ENCODE data around the gene RBMS1. TPM values are rescaled to one million over a fixed set of nuclear protein-coding genes. Genes with fewer than 3 reads are reported as not detected.
"Not testable (repeated sequence)": the region's sequence is repeated elsewhere in the genome, so short reads cannot be mapped to it uniquely, and the experiment has no call there.

RBMS1 gene
- total and polyA plus RNA-seq, 8 donors: 91.7 to 133 (median 119) TPM

- intact Hi-C loops (cut with DNase I): no loop called here
- ATAC-seq: peak; percentile 33
These were observed 122.2 kb downstream of the RBMS1 start for GRCh38 chr2:160371251-160372009.

GRCh38 chr2:160368988-160369930 is 124.3 kb downstream of the RBMS1 start:
- Histone ChIP-seq H3K27me3 (no peaks in the 10 kb centered on the region), H3K27ac (peak overlapping the region; percentile 21 to 88), H3K9me3 (no peaks in the 10 kb centered on the region), H3K36me3 (peaks cover 0 to 20% of the 10 kb centered on the region in 2 donors), H3K4me3 (no peak overlapping the region), H3K4me1 (peaks cover 52 to 100% of the 10 kb centered on the region in 2 donors)
- DNase-seq (no peak), ATAC-seq (peak; percentile 43)
- intact Hi-C loops (cut with DNase I): no loop called here
- TF ChIP-seq, protein P1, sequence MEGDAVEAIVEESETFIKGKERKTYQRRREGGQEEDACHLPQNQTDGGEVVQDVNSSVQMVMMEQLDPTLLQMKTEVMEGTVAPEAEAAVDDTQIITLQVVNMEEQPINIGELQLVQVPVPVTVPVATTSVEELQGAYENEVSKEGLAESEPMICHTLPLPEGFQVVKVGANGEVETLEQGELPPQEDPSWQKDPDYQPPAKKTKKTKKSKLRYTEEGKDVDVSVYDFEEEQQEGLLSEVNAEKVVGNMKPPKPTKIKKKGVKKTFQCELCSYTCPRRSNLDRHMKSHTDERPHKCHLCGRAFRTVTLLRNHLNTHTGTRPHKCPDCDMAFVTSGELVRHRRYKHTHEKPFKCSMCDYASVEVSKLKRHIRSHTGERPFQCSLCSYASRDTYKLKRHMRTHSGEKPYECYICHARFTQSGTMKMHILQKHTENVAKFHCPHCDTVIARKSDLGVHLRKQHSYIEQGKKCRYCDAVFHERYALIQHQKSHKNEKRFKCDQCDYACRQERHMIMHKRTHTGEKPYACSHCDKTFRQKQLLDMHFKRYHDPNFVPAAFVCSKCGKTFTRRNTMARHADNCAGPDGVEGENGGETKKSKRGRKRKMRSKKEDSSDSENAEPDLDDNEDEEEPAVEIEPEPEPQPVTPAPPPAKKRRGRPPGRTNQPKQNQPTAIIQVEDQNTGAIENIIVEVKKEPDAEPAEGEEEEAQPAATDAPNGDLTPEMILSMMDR (IDR thresholded peaks at IDR 0.05): no peak

More at GRCh38 chr2:160371251-160372009, 122.2 kb downstream of the RBMS1 start:
- no peaks in the 10 kb centered on the region for H3K9me3 ChIP-seq
- H3K36me3 ChIP-seq: peaks cover 0 to 5% of the 10 kb centered on the region in 2 donors
- DNase-seq: no peak
- H3K4me3 ChIP-seq: no peak overlapping the region
- TF ChIP-seq, protein P1 (IDR thresholded peaks at IDR 0.05): no peak
- no peaks in the 10 kb centered on the region for H3K27me3 ChIP-seq
- peak overlapping the region; percentile 60 to 88 for H3K27ac ChIP-seq
- H3K4me1 ChIP-seq: peaks cover 61 to 100% of the 10 kb centered on the region in 2 donors

DNA sequence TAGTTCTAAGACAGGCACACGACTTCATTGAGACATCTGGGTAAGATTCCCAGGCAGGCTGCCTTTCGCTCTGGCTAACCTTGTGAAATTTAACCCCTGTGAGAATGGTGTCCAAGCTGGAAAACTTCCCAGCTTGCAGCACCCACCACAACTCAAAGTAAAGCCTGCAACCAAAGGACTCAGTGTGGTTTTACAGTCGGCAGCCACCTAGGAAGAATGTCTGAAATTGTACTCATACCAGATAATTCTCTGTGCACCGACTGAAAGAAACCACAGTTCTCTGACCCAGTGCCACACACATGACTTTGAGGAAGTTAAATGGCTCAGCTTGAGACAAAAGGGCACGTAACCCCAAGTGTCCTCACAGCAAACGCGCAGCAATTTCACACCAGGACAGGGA is 125.7 kb downstream of the RBMS1 start:
- no peaks in the 10 kb centered on the region for H3K27me3 ChIP-seq
- peak overlapping the region; percentile 37 to 88 for H3K27ac ChIP-seq
- H3K36me3 ChIP-seq: peaks cover 0 to 20% of the 10 kb centered on the region in 2 donors
- peak; percentile 47 for ATAC-seq
- no peaks in the 10 kb centered on the region for H3K9me3 ChIP-seq
- H3K4me3 ChIP-seq: no peak overlapping the region
- TF ChIP-seq, protein P1 (IDR thresholded peaks at IDR 0.05): no peak
- intact Hi-C loops (cut with DNase I): no loop called here
- peaks cover 49 to 100% of the 10 kb centered on the region in 2 donors for H3K4me1 ChIP-seq
- no peak for DNase-seq

- peak overlapping the region; percentile 37 to 88 for H3K27ac ChIP-seq
- H3K27me3 ChIP-seq; ATAC-seq; H3K4me3 ChIP-seq; DNase-seq; intact Hi-C loops (cut with DNase I); H3K9me3 ChIP-seq: not testable (repeated sequence)
- peaks cover 49 to 100% of the 10 kb centered on the region in 2 donors for H3K4me1 ChIP-seq
- peaks cover 0 to 20% of the 10 kb centered on the region in 2 donors for H3K36me3 ChIP-seq
These were observed 126.5 kb downstream of the RBMS1 start for GRCh38 chr2:160367139-160367538.

DNA sequence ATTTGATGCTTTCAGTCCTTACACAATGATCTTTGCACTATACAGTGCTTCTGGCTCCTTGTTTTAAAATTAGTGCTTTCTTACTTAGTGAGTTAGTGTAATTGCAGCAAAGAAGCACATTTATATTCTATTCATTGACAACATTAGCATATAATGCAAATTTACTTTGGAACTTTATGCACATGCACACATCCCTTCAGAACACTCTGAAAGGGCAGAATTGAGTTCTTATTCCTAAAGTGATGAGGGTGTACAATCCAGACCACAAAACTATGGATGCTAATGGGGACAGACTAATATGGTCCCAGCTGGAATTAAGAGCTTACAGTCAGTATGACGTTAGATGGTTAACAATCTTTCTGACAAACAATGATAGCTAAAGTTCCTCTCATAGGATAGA is 127.1 kb downstream of the RBMS1 start:
- Histone ChIP-seq H3K27ac (peak overlapping the region in 1 of 2 donors; percentile 24), H3K4me3 (no peak overlapping the region), H3K36me3 (peaks cover 0 to 20% of the 10 kb centered on the region in 2 donors), H3K9me3 (no peaks in the 10 kb centered on the region), H3K27me3 (no peaks in the 10 kb centered on the region), H3K4me1 (peaks cover 49 to 100% of the 10 kb centered on the region in 2 donors)
- DNase-seq: no peak
- TF ChIP-seq, protein P1 (IDR thresholded peaks at IDR 0.05): no peak
- intact Hi-C loops (cut with DNase I): no loop called here
- ATAC-seq: no peak

Data from left lung (tissue), 10 donors.